OCI-LY7 (cell line): ENCODE measurements around the gene SULT1A2. TPM values are rescaled to one million over a fixed set of nuclear protein-coding genes. Genes with fewer than 3 reads are reported as not detected.

ENCODE experiments used
- BruUV-seq: library from RNA; stranded (reverse); fragments of 400-500 nt; replicated peaks from 2 replicates; lab custom pipeline; 2021; lab: Mats Ljungman, UMichigan
- CTCF ChIA-PET: fragments of 300-600 bp; sonication (Branson Sonifier 250); formaldehyde crosslinking; loops from one replicate; lab custom pipeline; 2022; ENCODE audit warnings: antibody characterized with exemption; ENCODE audit not compliant: unreplicated experiment; lab: Charles Lee
- POLR2A ChIA-PET: fragments of 300-600 bp; sonication (Branson Sonifier 250); formaldehyde crosslinking; loops from one replicate; lab custom pipeline; 2022; ENCODE audit warnings: antibody characterized with exemption; lab: Charles Lee
- DNase-seq: peaks from one replicate; pipeline ENCODE4 v3.0.0-alpha.2; 2015; ENCODE audit warnings: low spot score
- H2AFZ ChIP-seq: fragments of 200-600 bp; sonication (generic), shearing (Covaris generic); 2 replicates; pipeline ENCODE4 v1.6.1; 2014; ENCODE audit warnings: mild to moderate bottlenecking, antibody characterized with exemption, low read length, moderate library complexity
- H3K27ac ChIP-seq: fragments of 200-600 bp; sonication (generic); 2 replicates; pipeline ENCODE4 v1.5.1; 2014; ENCODE audit warnings: mixed run types, low read depth, mild to moderate bottlenecking, moderate library complexity, low read length, inconsistent platforms; ENCODE audit not compliant: poor library complexity, severe bottlenecking
- H3K36me3 ChIP-seq: fragments of 200-600 bp; sonication (generic); 2 replicates; pipeline ENCODE4 v1.6.1; 2014; ENCODE audit warnings: mild to moderate bottlenecking, antibody characterized with exemption, low read length, moderate library complexity, mixed read lengths; ENCODE audit not compliant: insufficient read depth
- H3K4me1 ChIP-seq: fragments of 200-600 bp; sonication (generic); 2 replicates; pipeline ENCODE4 v1.5.1; 2014; ENCODE audit warnings: mild to moderate bottlenecking, low read length; ENCODE audit not compliant: insufficient read depth, poor library complexity, severe bottlenecking
- H3K4me2 ChIP-seq: fragments of 200-600 bp; sonication (generic); 2 replicates; pipeline ENCODE4 v1.6.1; 2014; ENCODE audit warnings: mild to moderate bottlenecking, low read length
- H3K4me3 ChIP-seq: fragments of 200-600 bp; sonication (generic); 2 replicates; pipeline ENCODE4 v1.5.1; 2014; ENCODE audit warnings: mild to moderate bottlenecking, low read depth, low read length; ENCODE audit not compliant: poor library complexity, severe bottlenecking
- H3K79me2 ChIP-seq: fragments of 200-600 bp; sonication (generic); 2 replicates; pipeline ENCODE4 v1.6.1; 2016; ENCODE audit warnings: low read depth, mild to moderate bottlenecking, low read length, moderate library complexity, mixed read lengths; ENCODE audit not compliant: insufficient read depth
- H3K9me2 ChIP-seq: fragments of 200-600 bp; sonication (generic); 2 replicates; pipeline ENCODE4 v1.6.1; 2016; ENCODE audit warnings: mild to moderate bottlenecking, low read length, mixed read lengths; ENCODE audit not compliant: insufficient read depth
- H3K9me3 ChIP-seq: fragments of 200-600 bp; sonication (generic); 2 replicates; pipeline ENCODE4 v1.6.1; 2014; ENCODE audit warnings: mild to moderate bottlenecking, mixed run types, low read length, mixed read lengths
- H4K20me1 ChIP-seq: fragments of 200-600 bp; sonication (generic); 2 replicates; pipeline ENCODE4 v1.6.1; 2014; ENCODE audit warnings: mild to moderate bottlenecking, antibody characterized with exemption, low read length, moderate library complexity, mixed read lengths; ENCODE audit not compliant: insufficient read depth
- CTCF ChIP-seq: fragments of 200-600 bp; sonication (generic); conservative IDR thresholded peaks from 2 replicates; pipeline ENCODE4 v1.5.1; 2014; ENCODE audit warnings: mild to moderate bottlenecking, antibody characterized with exemption, low read length, moderate library complexity, mixed read lengths
- EZH2phosphoT487 ChIP-seq: fragments of 200-600 bp; sonication (generic); IDR thresholded peaks from 2 replicates; pipeline ENCODE4 v1.6.1; 2018; ENCODE audit warnings: low read depth, borderline replicate concordance, mild to moderate bottlenecking, mixed run types, antibody characterized with exemption, low read length, moderate library complexity, mixed read lengths
- intact Hi-C: fragments of 100-400 bp; cut with micrococcal nuclease; formaldehyde crosslinking; loops from one replicate; pipeline ENCODE4 v1.10.0; 2022; ENCODE audit not compliant: unreplicated experiment
- total RNA-seq, 2 experiments: library from RNA; depleted of rRNA in 1 of 2; stranded (reverse); fragments of >200 nt in 1 of 2; shearing (Covaris generic) in 1 of 2; gene quantifications; 2 replicates each; pipeline ENCODE4 v1.2.3, GENCODE V29; 2014 to 2022

SULT1A2 gene
- total RNA-seq, 2 experiments from 2014 or later = 2.1 to 3.0 TPM

GRCh38 chr16:28558456-28558855 is 38.4 kb downstream of the SULT1A2 start:
- Histone ChIP-seq H4K20me1 (no peaks in the 10 kb centered on the region), H3K36me3 (peaks cover 42% of the 10 kb centered on the region), H2AFZ (no peak overlapping the region), H3K4me3 (no peak overlapping the region), H3K9me2 (no peaks in the 10 kb centered on the region), H3K9me3 (no peaks in the 10 kb centered on the region), H3K4me2 (no peak overlapping the region), H3K4me1 (peaks cover 17% of the 10 kb centered on the region), H3K27ac (no peak overlapping the region), H3K79me2 (peaks cover 25% of the 10 kb centered on the region; the same call in 1 of the 2 replicates)
- POLR2A ChIA-PET = no interaction called here
- intact Hi-C loops = no loop called here
- no peak for DNase-seq
- CTCF ChIA-PET = interaction anchor here (0.6 kb wide), 1 partner anchor 10 kb away, joined by 8 read pairs; no protein-coding TSS in a partner anchor
- no peak for TF ChIP-seq CTCF
- no peak for TF ChIP-seq EZH2phosphoT487
- no TSS peak for BruUV-seq

- no peak overlapping the region for H3K4me2 ChIP-seq
- peaks cover 22% of the 10 kb centered on the region for H3K4me1 ChIP-seq
- peaks cover 42% of the 10 kb centered on the region for H3K36me3 ChIP-seq
- no peaks in the 10 kb centered on the region for H4K20me1 ChIP-seq
- no peak overlapping the region for H3K4me3 ChIP-seq
- POLR2A ChIA-PET = no interaction called here
- DNase-seq = no peak
- BruUV-seq = no TSS peak
- H3K9me3 ChIP-seq = no peaks in the 10 kb centered on the region
- intact Hi-C loops = no loop called here
- CTCF ChIA-PET = no interaction called here
- no peak overlapping the region for H3K27ac ChIP-seq
- no peaks in the 10 kb centered on the region for H3K9me2 ChIP-seq
- H3K79me2 ChIP-seq = peaks cover 25% of the 10 kb centered on the region; the same call in 1 of the 2 replicates
- H2AFZ ChIP-seq = no peak overlapping the region
- TF ChIP-seq CTCF (no peak), EZH2phosphoT487 (no peak)
These were observed 39.9 kb downstream of the SULT1A2 start for GRCh38 chr16:28556914-28557320.

- DNase-seq = no peak
- Histone ChIP-seq H3K4me2 (peak overlapping the region; percentile 36), H3K4me3 (no peak overlapping the region), H3K79me2 (peaks cover 25% of the 10 kb centered on the region; the same call in 1 of the 2 replicates), H3K36me3 (peaks cover 42% of the 10 kb centered on the region), H3K9me2 (no peaks in the 10 kb centered on the region), H4K20me1 (no peaks in the 10 kb centered on the region), H3K9me3 (no peaks in the 10 kb centered on the region), H3K27ac (no peak overlapping the region), H2AFZ (no peak overlapping the region), H3K4me1 (peaks cover 22% of the 10 kb centered on the region)
- CTCF ChIA-PET = no interaction called here
- POLR2A ChIA-PET = interaction anchor here (0.5 to 0.7 kb wide), 2 partner anchors 1296 to 1849 kb away, joined by 3 read pairs; no protein-coding TSS in a partner anchor
- BruUV-seq = TSS peak; percentile 57
- intact Hi-C loops = no loop called here
- TF ChIP-seq EZH2phosphoT487 (no peak), CTCF (no peak)
These were observed 41.3 kb downstream of the SULT1A2 start for GRCh38 chr16:28555561-28555960.
